HepG2 (cell line): ENCODE results near the gene BANP. TPM values are rescaled to one million over a fixed set of nuclear protein-coding genes. Genes with fewer than 3 reads are reported as not detected.

Experiments
- ATF1 ChIP-seq: IDR thresholded peaks from 2 replicates; pipeline ENCODE4 v1.6.1; 2016; ENCODE audit warnings: mild to moderate bottlenecking, control low read depth
- HOXA5 ChIP-seq: sonication (generic); formaldehyde crosslinking; IDR thresholded peaks from 2 replicates; pipeline ENCODE4 v1.4.0; 2020; ENCODE audit warnings: missing genetic modification reagents
- KAT7 ChIP-seq: IDR thresholded peaks from 2 replicates; pipeline ENCODE4 v1.6.1; 2018; ENCODE audit warnings: borderline replicate concordance, missing compliant biosample characterization
- RBM39 ChIP-seq: fragments of 200-400 bp; formaldehyde crosslinking; IDR thresholded peaks from one replicate; pipeline ENCODE4 v1.6.1; 2018; ENCODE audit warnings: antibody characterized with exemption, mild to moderate bottlenecking, low read depth, low read length; ENCODE audit not compliant: poor library complexity, severe bottlenecking
- TOPORS ChIP-seq: sonication (generic); formaldehyde crosslinking; IDR thresholded peaks from 2 replicates; pipeline ENCODE4 v1.8.0; 2023; ENCODE audit warnings: mild to moderate bottlenecking, missing genetic modification reagents
- ZNF335 ChIP-seq: sonication (generic); formaldehyde crosslinking; IDR thresholded peaks from 2 replicates; pipeline ENCODE4 v1.4.0; 2020; ENCODE audit warnings: missing genetic modification reagents
- ZNF562 ChIP-seq: sonication (generic); formaldehyde crosslinking; IDR thresholded peaks from 2 replicates; pipeline ENCODE4 v1.8.0; 2022; ENCODE audit warnings: missing genetic modification reagents, borderline replicate concordance
- ZSCAN9 ChIP-seq: IDR thresholded peaks from 2 replicates; pipeline ENCODE4 v1.6.1; 2016; ENCODE audit warnings: borderline replicate concordance
- polyA plus RNA-seq, 8 experiments: library from polyadenylated mRNA; depleted of rRNA in 3 of 8; stranded (reverse) in 7 of 8; unstranded in 1 of 8; fragments of >200 nt; fragmentation: Illumina TruSeq in 4 of 8; extraction: Trizol in 4 of 8; gene quantifications; 2 replicates each; pipeline versions ENCODE4 v1.2.1 to v1.2.3, GENCODE V29; 2011 to 2016; ENCODE audit warnings: low read depth in 4 of 8, missing spikeins in 1 of 8, mixed read lengths in 1 of 8; ENCODE audit not compliant: insufficient read depth in 1 of 8
- total RNA-seq, 5 experiments: library from RNA; depleted of rRNA; stranded (reverse); fragments of >200 nt; fragmentation: Illumina TruSeq; extraction: Trizol; gene quantifications; 2 replicates each; pipeline ENCODE4 v1.2.3, GENCODE V29; 2016; ENCODE audit warnings: low read depth in 1 of 5
- TF ChIP-seq, protein P1 (sequence below): IDR thresholded peaks from 2 replicates; pipeline ENCODE4 v1.6.1; 2016; ENCODE audit warnings: low read depth, missing genetic modification reagents, missing compliant biosample characterization
- TF ChIP-seq, protein P2 (sequence below): sonication (generic); formaldehyde crosslinking; IDR thresholded peaks from 2 replicates; pipeline ENCODE4 v1.4.0; 2020; ENCODE audit warnings: missing genetic modification reagents, borderline replicate concordance
- TF ChIP-seq, protein P3 (sequence below): IDR thresholded peaks from 2 replicates; pipeline ENCODE4 v1.6.1; 2018; ENCODE audit warnings: missing genetic modification reagents, mild to moderate bottlenecking, missing compliant biosample characterization
- TF ChIP-seq, protein P4 (sequence below): sonication (generic); formaldehyde crosslinking; IDR thresholded peaks from 2 replicates; pipeline ENCODE4 v1.4.0; 2020; ENCODE audit warnings: missing genetic modification reagents; ENCODE audit errors: not compliant biosample characterization
- TF ChIP-seq, protein P5 (sequence below): sonication (generic); formaldehyde crosslinking; IDR thresholded peaks from 2 replicates; pipeline ENCODE4 v1.8.1; 2023; ENCODE audit warnings: mild to moderate bottlenecking, missing genetic modification reagents, borderline replicate concordance
- TF ChIP-seq, protein P6 (sequence below): IDR thresholded peaks from 2 replicates; pipeline ENCODE4 v1.6.1; 2016; ENCODE audit warnings: missing biosample characterization, missing genetic modification reagents, low read depth
- TF ChIP-seq, protein P7 (sequence below): sonication (generic); formaldehyde crosslinking; IDR thresholded peaks from 2 replicates; pipeline ENCODE4 v1.5.1; 2020; ENCODE audit warnings: missing genetic modification reagents, mild to moderate bottlenecking, borderline replicate concordance

Gene BANP
- total and polyA plus RNA-seq, 2 of the 13 experiments (the other 11 are each of a cell fraction or from before 2014, with no cell fraction given), result 20.2 to 23.8 TPM

DNA sequence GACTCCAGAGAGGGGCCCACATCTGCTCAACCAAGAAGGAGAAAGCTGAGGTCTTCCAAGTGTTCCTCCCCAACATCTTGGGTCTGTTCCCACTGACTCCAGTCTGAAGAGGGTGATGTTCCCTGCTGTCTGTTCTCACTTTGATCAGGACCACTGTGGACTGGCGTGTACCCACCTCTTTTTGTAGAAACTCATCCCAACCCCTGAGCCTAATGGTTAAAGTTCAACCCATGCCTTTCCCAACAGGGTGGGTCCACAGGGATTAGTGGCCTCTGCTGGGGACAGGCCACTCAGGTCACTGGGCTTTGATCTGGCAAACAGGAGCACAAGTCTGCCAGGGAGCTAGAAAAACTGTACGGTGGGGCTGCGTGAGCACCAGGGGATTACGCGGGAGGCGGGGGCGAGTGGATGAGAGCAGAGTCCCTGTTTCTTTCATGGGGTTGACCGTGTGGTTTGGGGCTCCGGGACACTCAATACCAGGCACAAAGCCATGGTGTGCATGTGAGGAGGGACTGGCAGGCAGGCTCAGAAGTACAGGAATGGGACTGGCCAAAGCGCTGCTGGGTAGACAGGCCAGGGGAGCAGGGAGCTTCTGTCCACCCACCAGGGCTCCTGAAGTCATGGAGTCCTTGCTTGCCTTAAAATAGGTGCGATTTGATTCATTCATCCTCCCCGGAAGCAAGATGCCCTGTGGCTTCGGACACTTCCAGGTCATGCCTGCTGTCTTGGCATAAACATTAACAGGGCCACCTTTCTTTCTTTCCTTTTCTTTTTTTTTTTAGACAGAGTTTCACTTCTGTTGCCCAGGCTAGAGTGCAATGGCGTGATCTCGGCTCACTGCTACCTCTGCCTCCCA, 14.6 kb upstream of the BANP start, which contains the start of gene CA5A (continued):
- TF ChIP-seq, protein P1, sequence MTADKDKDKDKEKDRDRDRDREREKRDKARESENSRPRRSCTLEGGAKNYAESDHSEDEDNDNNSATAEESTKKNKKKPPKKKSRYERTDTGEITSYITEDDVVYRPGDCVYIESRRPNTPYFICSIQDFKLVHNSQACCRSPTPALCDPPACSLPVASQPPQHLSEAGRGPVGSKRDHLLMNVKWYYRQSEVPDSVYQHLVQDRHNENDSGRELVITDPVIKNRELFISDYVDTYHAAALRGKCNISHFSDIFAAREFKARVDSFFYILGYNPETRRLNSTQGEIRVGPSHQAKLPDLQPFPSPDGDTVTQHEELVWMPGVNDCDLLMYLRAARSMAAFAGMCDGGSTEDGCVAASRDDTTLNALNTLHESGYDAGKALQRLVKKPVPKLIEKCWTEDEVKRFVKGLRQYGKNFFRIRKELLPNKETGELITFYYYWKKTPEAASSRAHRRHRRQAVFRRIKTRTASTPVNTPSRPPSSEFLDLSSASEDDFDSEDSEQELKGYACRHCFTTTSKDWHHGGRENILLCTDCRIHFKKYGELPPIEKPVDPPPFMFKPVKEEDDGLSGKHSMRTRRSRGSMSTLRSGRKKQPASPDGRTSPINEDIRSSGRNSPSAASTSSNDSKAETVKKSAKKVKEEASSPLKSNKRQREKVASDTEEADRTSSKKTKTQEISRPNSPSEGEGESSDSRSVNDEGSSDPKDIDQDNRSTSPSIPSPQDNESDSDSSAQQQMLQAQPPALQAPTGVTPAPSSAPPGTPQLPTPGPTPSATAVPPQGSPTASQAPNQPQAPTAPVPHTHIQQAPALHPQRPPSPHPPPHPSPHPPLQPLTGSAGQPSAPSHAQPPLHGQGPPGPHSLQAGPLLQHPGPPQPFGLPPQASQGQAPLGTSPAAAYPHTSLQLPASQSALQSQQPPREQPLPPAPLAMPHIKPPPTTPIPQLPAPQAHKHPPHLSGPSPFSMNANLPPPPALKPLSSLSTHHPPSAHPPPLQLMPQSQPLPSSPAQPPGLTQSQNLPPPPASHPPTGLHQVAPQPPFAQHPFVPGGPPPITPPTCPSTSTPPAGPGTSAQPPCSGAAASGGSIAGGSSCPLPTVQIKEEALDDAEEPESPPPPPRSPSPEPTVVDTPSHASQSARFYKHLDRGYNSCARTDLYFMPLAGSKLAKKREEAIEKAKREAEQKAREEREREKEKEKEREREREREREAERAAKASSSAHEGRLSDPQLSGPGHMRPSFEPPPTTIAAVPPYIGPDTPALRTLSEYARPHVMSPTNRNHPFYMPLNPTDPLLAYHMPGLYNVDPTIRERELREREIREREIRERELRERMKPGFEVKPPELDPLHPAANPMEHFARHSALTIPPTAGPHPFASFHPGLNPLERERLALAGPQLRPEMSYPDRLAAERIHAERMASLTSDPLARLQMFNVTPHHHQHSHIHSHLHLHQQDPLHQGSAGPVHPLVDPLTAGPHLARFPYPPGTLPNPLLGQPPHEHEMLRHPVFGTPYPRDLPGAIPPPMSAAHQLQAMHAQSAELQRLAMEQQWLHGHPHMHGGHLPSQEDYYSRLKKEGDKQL (CRISPR knock-in tag), result peak; percentile 76; the same call in 1 of the 2 replicates
- TF ChIP-seq RBM39 (no peak), HOXA5 (CRISPR knock-in tag) (peak; percentile 93), ZSCAN9 (CRISPR knock-in tag) (peak; percentile 90; the same call in 1 of the 2 replicates), TOPORS (CRISPR knock-in tag) (no peak; the same call in none of the 2 replicates), ZNF335 (CRISPR knock-in tag) (peak; percentile 68; the same call in 1 of the 2 replicates), ZNF562 (CRISPR knock-in tag) (no peak), KAT7 (CRISPR knock-in tag) (peak; percentile 83), ATF1 (CRISPR knock-in tag) (peak; percentile 73)
- TF ChIP-seq, protein P2, sequence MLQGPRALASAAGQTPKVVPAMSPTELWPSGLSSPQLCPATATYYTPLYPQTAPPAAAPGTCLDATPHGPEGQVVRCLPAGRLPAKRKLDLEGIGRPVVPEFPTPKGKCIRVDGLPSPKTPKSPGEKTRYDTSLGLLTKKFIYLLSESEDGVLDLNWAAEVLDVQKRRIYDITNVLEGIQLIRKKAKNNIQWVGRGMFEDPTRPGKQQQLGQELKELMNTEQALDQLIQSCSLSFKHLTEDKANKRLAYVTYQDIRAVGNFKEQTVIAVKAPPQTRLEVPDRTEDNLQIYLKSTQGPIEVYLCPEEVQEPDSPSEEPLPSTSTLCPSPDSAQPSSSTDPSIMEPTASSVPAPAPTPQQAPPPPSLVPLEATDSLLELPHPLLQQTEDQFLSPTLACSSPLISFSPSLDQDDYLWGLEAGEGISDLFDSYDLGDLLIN (CRISPR knock-in tag), result no peak
- TF ChIP-seq, protein P3, sequence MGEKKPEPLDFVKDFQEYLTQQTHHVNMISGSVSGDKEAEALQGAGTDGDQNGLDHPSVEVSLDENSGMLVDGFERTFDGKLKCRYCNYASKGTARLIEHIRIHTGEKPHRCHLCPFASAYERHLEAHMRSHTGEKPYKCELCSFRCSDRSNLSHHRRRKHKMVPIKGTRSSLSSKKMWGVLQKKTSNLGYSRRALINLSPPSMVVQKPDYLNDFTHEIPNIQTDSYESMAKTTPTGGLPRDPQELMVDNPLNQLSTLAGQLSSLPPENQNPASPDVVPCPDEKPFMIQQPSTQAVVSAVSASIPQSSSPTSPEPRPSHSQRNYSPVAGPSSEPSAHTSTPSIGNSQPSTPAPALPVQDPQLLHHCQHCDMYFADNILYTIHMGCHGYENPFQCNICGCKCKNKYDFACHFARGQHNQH, result peak; percentile 90; the same call in 1 of the 2 replicates
- TF ChIP-seq, protein P4, sequence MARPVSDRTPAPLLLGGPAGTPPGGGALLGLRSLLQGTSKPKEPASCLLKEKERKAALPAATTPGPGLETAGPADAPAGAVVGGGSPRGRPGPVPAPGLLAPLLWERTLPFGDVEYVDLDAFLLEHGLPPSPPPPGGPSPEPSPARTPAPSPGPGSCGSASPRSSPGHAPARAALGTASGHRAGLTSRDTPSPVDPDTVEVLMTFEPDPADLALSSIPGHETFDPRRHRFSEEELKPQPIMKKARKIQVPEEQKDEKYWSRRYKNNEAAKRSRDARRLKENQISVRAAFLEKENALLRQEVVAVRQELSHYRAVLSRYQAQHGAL (CRISPR knock-in tag), result no peak
- TF ChIP-seq, protein P5, sequence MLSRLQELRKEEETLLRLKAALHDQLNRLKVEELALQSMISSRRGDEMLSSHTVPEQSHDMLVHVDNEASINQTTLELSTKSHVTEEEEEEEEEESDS (CRISPR knock-in tag), result 0 out of 2 replicates have a peak, but pooled peaks have one; percentile 27
- TF ChIP-seq, protein P6, sequence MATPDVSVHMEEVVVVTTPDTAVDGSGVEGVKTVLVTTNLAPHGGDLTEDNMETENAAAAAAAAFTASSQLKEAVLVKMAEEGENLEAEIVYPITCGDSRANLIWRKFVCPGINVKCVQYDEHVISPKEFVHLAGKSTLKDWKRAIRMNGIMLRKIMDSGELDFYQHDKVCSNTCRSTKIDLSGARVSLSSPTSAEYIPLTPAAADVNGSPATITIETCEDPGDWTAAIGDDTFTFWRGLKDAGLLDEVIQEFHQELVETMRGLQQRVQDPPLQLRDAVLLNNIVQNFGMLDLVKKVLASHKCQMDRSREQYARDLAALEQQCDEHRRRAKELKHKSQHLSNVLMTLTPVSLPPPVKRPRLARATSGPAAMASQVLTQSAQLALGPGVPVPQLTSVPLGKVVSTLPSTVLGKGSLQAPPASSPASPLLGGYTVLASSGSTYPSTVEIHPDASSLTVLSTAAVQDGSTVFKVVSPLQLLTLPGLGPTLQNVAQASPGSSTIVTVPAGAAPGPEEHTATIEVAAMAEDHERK (CRISPR knock-in tag), result no peak
- TF ChIP-seq, protein P7, sequence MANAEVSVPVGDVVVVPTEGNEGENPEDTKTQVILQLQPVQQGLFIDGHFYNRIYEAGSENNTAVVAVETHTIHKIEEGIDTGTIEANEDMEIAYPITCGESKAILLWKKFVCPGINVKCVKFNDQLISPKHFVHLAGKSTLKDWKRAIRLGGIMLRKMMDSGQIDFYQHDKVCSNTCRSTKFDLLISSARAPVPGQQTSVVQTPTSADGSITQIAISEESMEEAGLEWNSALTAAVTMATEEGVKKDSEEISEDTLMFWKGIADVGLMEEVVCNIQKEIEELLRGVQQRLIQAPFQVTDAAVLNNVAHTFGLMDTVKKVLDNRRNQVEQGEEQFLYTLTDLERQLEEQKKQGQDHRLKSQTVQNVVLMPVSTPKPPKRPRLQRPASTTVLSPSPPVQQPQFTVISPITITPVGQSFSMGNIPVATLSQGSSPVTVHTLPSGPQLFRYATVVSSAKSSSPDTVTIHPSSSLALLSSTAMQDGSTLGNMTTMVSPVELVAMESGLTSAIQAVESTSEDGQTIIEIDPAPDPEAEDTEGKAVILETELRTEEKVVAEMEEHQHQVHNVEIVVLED (CRISPR knock-in tag), result peak; percentile 81
